A549 (cell line): ENCODE measurements around the gene KATNAL1.

ENCODE experiments used
- CEBPB ChIP-seq, 2 experiments: fragments of >200 bp in 1 of 2; sonication (Bioruptor Twin) in 1 of 2; formaldehyde crosslinking in 1 of 2; IDR thresholded peaks; 2 replicates each; pipeline ENCODE4 v1.6.1; 2012 to 2016
- NFE2L2 ChIP-seq: fragments of 150-350 bp; conservative IDR thresholded peaks from 2 replicates; pipeline ENCODE4 v1.6.1; 2014; ENCODE audit warnings: low read length
- POLR2A ChIP-seq: IDR thresholded peaks from 2 replicates; pipeline ENCODE4 v1.6.1; 2012; ENCODE audit warnings: mild to moderate bottlenecking, low read length
- POLR2AphosphoS2 ChIP-seq: conservative IDR thresholded peaks from 2 replicates; pipeline ENCODE4 v1.6.1; 2012; ENCODE audit warnings: low read length, improper control_type of control experiment, inconsistent platforms
- RCOR1 ChIP-seq: fragments of 150-350 bp; IDR thresholded peaks from 2 replicates; pipeline ENCODE4 v1.6.1; 2014; ENCODE audit warnings: antibody characterized with exemption, low read length, low read depth
- RFX5 ChIP-seq: fragments of 450-650 bp; IDR thresholded peaks from 2 replicates; pipeline ENCODE4 v1.7.1; 2014; ENCODE audit warnings: antibody characterized with exemption, mild to moderate bottlenecking, moderate library complexity
- TFCP2L1 ChIP-seq: fragments of 250-450 bp; sonication (Bioruptor Pico); IDR thresholded peaks from 2 replicates; pipeline ENCODE4 v1.5.0; 2021; ENCODE audit warnings: mild to moderate bottlenecking
- TP53 ChIP-seq: fragments of 250-450 bp; sonication (Bioruptor Pico); IDR thresholded peaks from 2 replicates; pipeline ENCODE4 v1.5.0; 2021; ENCODE audit warnings: mild to moderate bottlenecking, moderate library complexity
- TF ChIP-seq, protein P1 (sequence below): fragments of >200 bp; sonication (Bioruptor Twin); formaldehyde crosslinking; IDR thresholded peaks from 3 replicates; pipeline ENCODE4 v1.5.1; 2016
- TF ChIP-seq, protein P2 (sequence below): fragments of 450-650 bp; IDR thresholded peaks from 2 replicates; pipeline ENCODE4 v1.6.1; 2014; ENCODE audit warnings: antibody characterized with exemption

DNA sequence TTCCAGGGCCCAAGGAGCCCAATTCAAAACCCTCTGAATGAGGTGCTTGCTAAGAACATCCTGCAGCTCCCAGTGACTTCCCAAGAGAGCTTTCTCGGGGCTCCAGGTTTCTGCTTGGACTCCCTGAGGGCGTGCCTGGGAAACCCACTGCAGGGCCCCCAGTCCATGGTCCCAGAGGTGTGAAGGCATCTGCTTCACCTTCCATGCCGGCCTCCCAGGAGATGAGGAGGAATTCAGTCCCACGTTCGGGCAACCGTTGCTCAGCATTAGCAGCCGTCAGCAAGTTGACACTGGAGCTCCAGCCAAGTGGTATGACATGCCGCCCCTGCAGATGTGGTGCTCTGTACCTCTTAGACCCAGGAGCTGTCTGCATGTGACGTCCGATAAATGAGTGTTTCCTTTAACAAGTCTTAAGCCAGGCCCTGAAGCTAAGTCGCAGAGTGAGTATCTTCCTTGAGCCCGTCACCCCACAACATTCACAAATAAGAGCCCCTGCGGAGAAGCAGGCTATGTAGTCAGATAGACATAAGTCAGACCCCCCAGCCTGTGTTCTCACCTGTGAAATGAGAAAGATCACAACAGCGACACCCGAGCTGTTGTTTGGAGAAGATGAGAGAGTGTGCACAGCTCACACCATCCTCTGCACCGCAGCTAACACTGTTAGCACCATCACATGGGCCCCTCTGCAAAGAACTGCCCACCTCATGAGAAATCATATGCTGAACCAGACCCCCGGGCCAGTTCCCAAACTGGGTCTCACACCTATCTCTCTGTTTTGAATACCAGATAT lies 150.3 kb downstream of the KATNAL1 start:
- TF ChIP-seq, protein P1, sequence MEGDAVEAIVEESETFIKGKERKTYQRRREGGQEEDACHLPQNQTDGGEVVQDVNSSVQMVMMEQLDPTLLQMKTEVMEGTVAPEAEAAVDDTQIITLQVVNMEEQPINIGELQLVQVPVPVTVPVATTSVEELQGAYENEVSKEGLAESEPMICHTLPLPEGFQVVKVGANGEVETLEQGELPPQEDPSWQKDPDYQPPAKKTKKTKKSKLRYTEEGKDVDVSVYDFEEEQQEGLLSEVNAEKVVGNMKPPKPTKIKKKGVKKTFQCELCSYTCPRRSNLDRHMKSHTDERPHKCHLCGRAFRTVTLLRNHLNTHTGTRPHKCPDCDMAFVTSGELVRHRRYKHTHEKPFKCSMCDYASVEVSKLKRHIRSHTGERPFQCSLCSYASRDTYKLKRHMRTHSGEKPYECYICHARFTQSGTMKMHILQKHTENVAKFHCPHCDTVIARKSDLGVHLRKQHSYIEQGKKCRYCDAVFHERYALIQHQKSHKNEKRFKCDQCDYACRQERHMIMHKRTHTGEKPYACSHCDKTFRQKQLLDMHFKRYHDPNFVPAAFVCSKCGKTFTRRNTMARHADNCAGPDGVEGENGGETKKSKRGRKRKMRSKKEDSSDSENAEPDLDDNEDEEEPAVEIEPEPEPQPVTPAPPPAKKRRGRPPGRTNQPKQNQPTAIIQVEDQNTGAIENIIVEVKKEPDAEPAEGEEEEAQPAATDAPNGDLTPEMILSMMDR: no peak
- TF ChIP-seq, protein P2, sequence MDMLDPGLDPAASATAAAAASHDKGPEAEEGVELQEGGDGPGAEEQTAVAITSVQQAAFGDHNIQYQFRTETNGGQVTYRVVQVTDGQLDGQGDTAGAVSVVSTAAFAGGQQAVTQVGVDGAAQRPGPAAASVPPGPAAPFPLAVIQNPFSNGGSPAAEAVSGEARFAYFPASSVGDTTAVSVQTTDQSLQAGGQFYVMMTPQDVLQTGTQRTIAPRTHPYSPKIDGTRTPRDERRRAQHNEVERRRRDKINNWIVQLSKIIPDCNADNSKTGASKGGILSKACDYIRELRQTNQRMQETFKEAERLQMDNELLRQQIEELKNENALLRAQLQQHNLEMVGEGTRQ: no peak
- TF ChIP-seq TFCP2L1 (CRISPR knock-in tag) (no peak), TP53 (CRISPR knock-in tag) (no peak), RCOR1 (no peak), POLR2A (no peak), CEBPB (IDR thresholded peaks at IDR 0.05) (no peak), NFE2L2 (no peak), RFX5 (no peak), POLR2AphosphoS2 (no peak)
